Endothelial cell of umbilical vein (primary cell): ENCODE measurements around the gene PRKAG1. TPM values are rescaled to one million over a fixed set of nuclear protein-coding genes. Genes with fewer than 3 reads are reported as not detected.

Experiments
- BruUV-seq: library from RNA; stranded (reverse); fragments of 400-500 nt; replicated peaks from 2 replicates; lab custom pipeline; 2021; lab: Mats Ljungman, UMichigan
- CTCF ChIA-PET: fragments of 300-600, 350-600 bp; sonication (Branson Sonifier 250); formaldehyde crosslinking; loops from one replicate; lab custom pipeline; 2021; ENCODE audit warnings: antibody characterized with exemption, inconsistent platforms; lab: Charles Lee
- POLR2A ChIA-PET: fragments of 300-600, 350-600 bp; sonication (Branson Sonifier 250); formaldehyde crosslinking; loops from one replicate; lab custom pipeline; 2021; ENCODE audit warnings: antibody characterized with exemption, inconsistent platforms; lab: Charles Lee
- DNase-seq: peaks from one replicate; pipeline ENCODE4 v3.0.0-alpha.2; 2011; ENCODE audit warnings: low read depth, low spot score
- FAIRE-seq: peaks from 2 replicates; lab custom pipeline; 2011; peaks lifted over from hg19 to GRCh38; lab: Jason Lieb, UNC
- H2AFZ ChIP-seq: 2 replicates; pipeline ENCODE4 v1.6.0; 2012; ENCODE audit warnings: low read depth, low read length, control low read depth, inconsistent platforms
- H3K27ac ChIP-seq: 2 replicates; pipeline ENCODE4 v1.5.1; 2011; ENCODE audit warnings: low read depth, mild to moderate bottlenecking, control low read depth, low read length, moderate library complexity; ENCODE audit not compliant: insufficient read depth
- H3K27me3 ChIP-seq, 2 experiments: 2 replicates each; pipeline versions ENCODE4 v1.6.0 to v1.6.1; 2011; ENCODE audit warnings: low read length in 2 of 2, mixed read lengths in 1 of 2; ENCODE audit not compliant: control insufficient read depth in 2 of 2, insufficient read depth in 2 of 2
- H3K36me3 ChIP-seq, 2 experiments: 2 replicates in 1 of 2; 3 replicates in 1 of 2; pipeline ENCODE4 v1.5.1; 2011; ENCODE audit warnings: low read length in 2 of 2, mild to moderate bottlenecking in 1 of 2, moderate library complexity in 1 of 2; ENCODE audit not compliant: control insufficient read depth in 2 of 2, insufficient read depth in 2 of 2; ENCODE audit errors: extremely low read depth in 1 of 2
- H3K4me1 ChIP-seq: 3 replicates; pipeline ENCODE4 v1.5.1; 2011; ENCODE audit warnings: mild to moderate bottlenecking, low read length; ENCODE audit not compliant: control insufficient read depth, insufficient read depth; ENCODE audit errors: extremely low read depth
- H3K4me2 ChIP-seq: 2 replicates; pipeline ENCODE4 v1.6.1; 2011; ENCODE audit warnings: low read length, control low read depth, mixed read lengths; ENCODE audit not compliant: insufficient read depth
- H3K4me3 ChIP-seq, 3 experiments: fragments of 200-600 bp in 1 of 3; sonication (generic), shearing (Covaris generic) in 1 of 3; replicated peaks in 1 of 3; 2 replicates each; pipeline ENCODE4 v1.5.1; 2011 to 2016; ENCODE audit warnings: control low read depth in 3 of 3, low read length in 3 of 3, mild to moderate bottlenecking in 2 of 3, inconsistent platforms in 1 of 3, low read depth in 1 of 3, moderate library complexity in 1 of 3; ENCODE audit not compliant: insufficient read depth in 1 of 3
- H3K79me2 ChIP-seq: 2 replicates; pipeline ENCODE4 v1.6.0; 2012; ENCODE audit warnings: low read length, inconsistent platforms; ENCODE audit not compliant: control insufficient read depth, insufficient read depth
- H3K9ac ChIP-seq: replicated peaks from 2 replicates; pipeline ENCODE3; 2011; ENCODE audit warnings: low read length, control low read depth; ENCODE audit not compliant: insufficient read depth; ENCODE audit errors: extremely low read depth
- H3K9me1 ChIP-seq: replicated peaks from 3 replicates; pipeline ENCODE4 v1.6.0; 2011; ENCODE audit warnings: mild to moderate bottlenecking, low read length; ENCODE audit not compliant: control insufficient read depth, insufficient read depth; ENCODE audit errors: extremely low read depth
- H3K9me3 ChIP-seq: replicated peaks from 2 replicates; pipeline ENCODE4 v1.5.1; 2012; ENCODE audit warnings: low read length, inconsistent platforms; ENCODE audit not compliant: control insufficient read depth, insufficient read depth
- H4K20me1 ChIP-seq: replicated peaks from 2 replicates; pipeline ENCODE3; 2011; ENCODE audit warnings: mild to moderate bottlenecking, low read length; ENCODE audit not compliant: control insufficient read depth, insufficient read depth; ENCODE audit errors: extremely low read depth
- CTCF ChIP-seq, 2 donors: IDR thresholded peaks; 1 replicate in 1 of 2; 2 replicates in 1 of 2; pipeline ENCODE4 v1.5.1; 2011; ENCODE audit warnings: low read length in 2 of 2, mild to moderate bottlenecking in 2 of 2, moderate library complexity in 2 of 2, control low read depth in 1 of 2, inconsistent platforms in 1 of 2, low read depth in 1 of 2; ENCODE audit not compliant: insufficient read depth in 1 of 2; ENCODE audit errors: extremely low read depth in 1 of 2
- EZH2 ChIP-seq: IDR thresholded peaks from 2 replicates; pipeline ENCODE4 v1.6.1; 2012; ENCODE audit warnings: borderline replicate concordance, low read depth, mild to moderate bottlenecking, moderate library complexity, low read length, inconsistent platforms; ENCODE audit not compliant: severe bottlenecking
- FOS ChIP-seq: IDR thresholded peaks from 2 replicates; pipeline ENCODE4 v1.6.1; 2011; ENCODE audit warnings: mild to moderate bottlenecking, low read length, moderate library complexity, borderline replicate concordance; ENCODE audit not compliant: insufficient read depth
- GATA2 ChIP-seq: IDR thresholded peaks from 2 replicates; pipeline ENCODE4 v1.7.0; 2011; ENCODE audit warnings: low read depth, mild to moderate bottlenecking, moderate library complexity, mixed read lengths, low read length; ENCODE audit not compliant: insufficient read length, insufficient read depth
- JUN ChIP-seq: IDR thresholded peaks from 2 replicates; pipeline ENCODE4 v1.6.1; 2011; ENCODE audit warnings: borderline replicate concordance, low read depth; ENCODE audit not compliant: insufficient read length, insufficient read depth
- MAX ChIP-seq: IDR thresholded peaks from 2 replicates; pipeline ENCODE4 v1.6.1; 2011; ENCODE audit not compliant: insufficient read depth, insufficient read length
- MYC ChIP-seq: IDR thresholded peaks from one replicate; pipeline ENCODE4 v1.6.1; 2011; ENCODE audit warnings: mild to moderate bottlenecking, low read depth, low read length
- POLR2A ChIP-seq: IDR thresholded peaks from 2 replicates; pipeline ENCODE4 v1.6.1; 2012; ENCODE audit warnings: low read depth, mild to moderate bottlenecking, control low read depth, low read length
- POLR2AphosphoS5 ChIP-seq: IDR thresholded peaks from 2 replicates; pipeline ENCODE4 v1.6.1; 2012; ENCODE audit warnings: low read depth, mild to moderate bottlenecking, control low read depth, low read length, moderate library complexity; ENCODE audit not compliant: insufficient read depth
- dilution Hi-C: fragments of 300-500 bp; cut with MboI; formaldehyde crosslinking; loops from one replicate; pipeline ENCODE4 v1.15.0; 2019; ENCODE audit warnings: low sequenced_read_pairs; ENCODE audit not compliant: extremely low pct_ligation_motif_present
- intact Hi-C: fragments of 100-400 bp; cut with micrococcal nuclease; formaldehyde crosslinking; loops from one replicate; pipeline ENCODE4 v1.10.0; 2022
- polyA plus RNA-seq, 4 experiments: library from polyadenylated mRNA; depleted of rRNA in 3 of 4; stranded (reverse) in 3 of 4; unstranded in 1 of 4; fragments of >200 nt; gene quantifications; 2 replicates each; pipeline versions ENCODE4 v1.2.1 to v1.2.3, GENCODE V29; 2011 to 2012; ENCODE audit warnings: missing spikeins in 1 of 4
- total RNA-seq: library from RNA; stranded (reverse); gene quantifications from 2 replicates; pipeline ENCODE4 v1.2.3, GENCODE V29; 2021

The PRKAG1 gene
- total and polyA plus RNA-seq, 2 donors (not counting 3 experiments of a cell fraction or from before 2014, with no cell fraction given): 52.1 to 54.9 TPM

GRCh38 chr12:49059299-49060171, 41.0 kb upstream of the PRKAG1 start:
- H3K79me2 ChIP-seq: peaks cover 63% of the 10 kb centered on the region
- no TSS peak for BruUV-seq
- peaks cover 7% of the 10 kb centered on the region for H4K20me1 ChIP-seq
- POLR2A ChIA-PET: interaction anchor here (1.0 kb wide), 1 partner anchor 51 kb away, joined by 3 read pairs; the partner anchor contains the start of gene LMBR1L
- intact Hi-C loops: loop anchor here (2.0 kb wide), 1 partner anchor 41 kb away; the partner anchor contains the start of gene PRKAG1
- peak overlapping the region; percentile 73 to 97 (median 77) for H3K4me3 ChIP-seq
- peaks cover 39% of the 10 kb centered on the region for H3K4me1 ChIP-seq
- peak overlapping the region; percentile 86 for H2AFZ ChIP-seq
- no peaks in the 10 kb centered on the region for H3K9me3 ChIP-seq
- TF ChIP-seq GATA2: no peak
- no peak for TF ChIP-seq CTCF (IDR thresholded peaks at IDR 0.05; ENCODE audit: extremely low read depth in 1 of 2, insufficient read depth in 1 of 2, low read depth in 1 of 2, low read length in 2 of 2)
- no peak for TF ChIP-seq POLR2AphosphoS5
- no peak for TF ChIP-seq JUN
- TF ChIP-seq MYC: no peak
- no peak for TF ChIP-seq FOS
- no peak for TF ChIP-seq POLR2A
- no peak for TF ChIP-seq MAX
- TF ChIP-seq EZH2: no peak
- H3K36me3 ChIP-seq: peaks cover 6% of the 10 kb centered on the region in 2 experiments
- H3K27ac ChIP-seq: peak overlapping the region; percentile 93
- FAIRE-seq (peak; percentile 8), DNase-seq (peak; percentile 23)
- H3K27me3 ChIP-seq: no peaks in the 10 kb centered on the region
- CTCF ChIA-PET: interaction anchor here (1.0 to 1.5 kb wide), 4 partner anchors 33 to 63 kb away, joined by 3 to 6 read pairs (median 4); partner anchors contain the start of gene LMBR1L
- H3K9ac ChIP-seq: peak overlapping the region; percentile 97
- H3K9me1 ChIP-seq: no peaks in the 10 kb centered on the region
- dilution Hi-C loops: no loop called here
- peak overlapping the region; percentile 96 for H3K4me2 ChIP-seq
